DMS153 treated with DMSO at 0.1 percent for 48 hours (cell line): ENCODE results near the gene C3orf52.
A peak's percentile ranks its signal among the peaks of the same experiment; 100 is the strongest.

Experiments
- DNase-seq: peaks from one replicate; lab custom pipeline; 2025; ENCODE audit not compliant: unreplicated experiment; lab: John Stamatoyannopoulos, UW

C3orf52 gene

DNA sequence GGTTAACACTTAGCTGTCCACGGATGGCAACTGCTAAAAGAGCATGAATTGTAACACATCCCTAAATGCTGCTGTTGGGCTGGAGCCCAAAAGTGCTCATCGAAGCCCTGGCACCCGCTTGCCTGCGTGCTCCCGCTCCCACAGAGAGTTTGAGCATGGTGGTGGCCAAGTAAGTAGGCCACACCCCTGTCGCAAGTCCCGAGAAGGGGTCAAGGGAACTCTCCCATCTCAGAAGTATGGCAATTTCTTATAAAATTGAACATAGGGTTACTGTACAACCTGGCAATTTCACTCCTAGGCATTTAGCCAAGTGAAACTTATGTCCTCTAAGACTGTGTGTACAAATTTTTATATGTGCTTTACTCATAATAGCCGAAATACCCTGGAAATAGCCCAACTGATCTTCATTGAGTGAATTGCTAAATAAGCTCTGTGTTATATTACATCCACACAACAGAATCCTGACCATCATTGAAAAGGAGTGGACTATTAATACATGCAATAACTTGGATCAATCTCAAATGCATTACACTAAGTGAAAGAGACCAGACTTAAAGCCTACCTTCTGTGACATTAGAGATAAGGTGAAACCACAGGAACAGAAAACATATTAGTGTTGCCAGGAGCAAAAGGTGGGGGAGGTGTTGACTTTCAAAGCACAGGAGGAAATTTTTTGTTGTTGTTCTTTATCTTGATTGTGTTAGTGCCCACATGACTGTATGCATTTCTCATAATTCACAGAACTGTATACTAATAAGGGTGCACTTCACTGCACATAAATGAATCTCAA, 48.3 kb downstream of the C3orf52 start:
- DNase-seq = no peak

DNA sequence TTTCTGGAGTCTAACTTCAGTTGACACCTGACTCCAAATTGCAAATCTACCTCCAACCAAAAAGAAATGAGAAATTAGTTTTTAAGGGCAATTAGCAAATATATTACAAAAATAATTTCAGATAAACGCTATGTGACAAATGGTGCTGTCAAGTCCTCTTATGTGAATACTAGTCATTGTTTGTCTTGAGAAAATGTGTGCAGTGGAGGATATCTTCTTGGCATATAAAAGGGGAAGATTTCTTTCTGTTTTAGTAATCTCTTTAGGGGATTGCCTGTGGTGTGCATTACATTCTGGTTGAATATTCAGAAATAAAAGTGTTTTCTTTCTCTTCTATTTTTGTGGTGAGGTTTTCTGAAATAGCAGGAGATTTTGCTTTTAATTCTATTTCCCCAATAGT, 49.9 kb downstream of the C3orf52 start:
- DNase-seq = no peak

DNA sequence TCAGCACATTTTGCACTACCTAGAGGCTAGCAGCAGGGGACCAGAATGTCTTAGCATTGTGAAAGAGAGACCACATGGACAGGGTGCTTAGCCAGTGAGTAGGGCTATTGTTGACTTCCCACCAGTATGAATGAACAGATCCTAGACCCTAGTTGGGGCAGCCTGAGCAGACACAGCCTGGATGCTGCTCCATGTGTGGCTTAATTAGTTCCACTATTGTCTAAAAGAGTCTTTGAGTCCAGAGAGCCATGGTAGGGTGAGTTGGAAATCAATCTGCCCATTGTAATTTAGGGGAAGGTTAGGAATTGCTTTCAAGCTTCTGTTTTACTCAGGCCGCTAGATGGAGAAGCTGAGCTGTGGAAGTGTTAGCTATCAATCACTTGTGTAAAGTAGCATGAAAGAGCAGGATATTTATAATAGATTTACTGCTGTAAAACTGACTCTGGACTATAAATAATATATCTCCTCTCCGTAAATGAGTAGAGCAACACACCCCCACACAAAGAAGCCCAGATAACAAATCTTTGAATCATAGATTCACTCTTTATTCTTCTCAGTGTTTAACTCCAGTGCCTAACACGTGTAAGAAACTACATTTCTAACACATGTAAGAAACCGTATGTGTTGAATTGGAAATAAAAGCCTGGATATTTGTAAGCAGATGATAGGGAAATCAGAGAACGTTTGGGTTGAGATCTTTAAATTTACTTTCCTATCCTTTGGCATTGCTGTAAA, 50.9 kb downstream of the C3orf52 start:
- peak; percentile 63 for DNase-seq

DNA sequence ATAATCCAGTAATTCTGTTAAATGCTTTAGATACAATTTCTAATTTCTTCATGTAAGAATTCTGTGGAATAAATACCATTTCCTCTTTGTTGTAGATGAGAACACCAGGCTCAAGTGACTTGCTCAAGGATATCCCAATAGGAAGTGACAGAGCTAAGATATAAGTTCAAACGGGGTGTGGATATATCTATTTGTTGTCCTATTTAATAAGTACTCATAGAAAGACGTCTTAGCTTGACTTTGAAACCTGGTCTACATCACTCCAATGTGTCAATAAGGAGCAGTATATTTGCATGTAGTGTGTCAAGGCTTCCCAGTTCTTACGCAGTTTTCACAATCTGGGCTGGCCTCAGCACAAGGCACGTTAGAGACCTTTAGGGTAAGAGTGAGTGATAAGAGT, 51.6 kb downstream of the C3orf52 start:
- DNase-seq = no peak

DNA sequence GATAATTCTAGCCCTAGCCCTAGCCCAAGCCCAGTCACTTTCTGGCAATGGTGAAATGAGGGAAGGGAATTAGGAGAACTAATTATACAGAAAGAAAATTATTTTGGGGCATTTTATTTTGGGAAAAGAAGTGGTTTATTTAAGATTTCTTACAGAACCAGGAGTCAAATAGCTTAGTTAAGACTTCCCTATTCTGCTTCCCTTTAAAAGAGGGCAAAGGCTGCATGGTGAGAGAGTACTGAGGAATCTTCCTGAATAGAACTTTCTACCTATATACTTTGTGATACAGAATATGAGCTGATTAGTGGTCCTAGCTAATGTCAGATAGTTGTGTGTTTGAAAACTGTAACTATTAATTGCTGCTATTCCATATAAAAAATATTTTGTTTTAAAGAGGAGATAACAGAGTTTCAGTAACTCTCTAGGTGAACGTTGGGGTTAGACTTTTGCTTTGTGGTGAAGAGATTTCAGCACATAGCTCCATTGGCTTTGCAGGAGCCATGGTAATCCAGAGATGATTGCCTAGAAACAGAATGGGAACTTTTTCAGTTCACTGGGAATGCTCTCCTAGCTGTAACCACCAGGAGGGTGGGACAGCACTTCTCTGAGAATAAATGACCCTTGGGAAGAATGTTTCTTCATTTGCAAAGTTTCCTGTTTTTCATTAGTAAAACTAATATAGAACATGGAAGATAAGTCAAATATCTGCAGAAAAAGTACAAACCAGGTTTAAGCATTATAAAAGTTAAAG, 52.2 kb downstream of the C3orf52 start:
- no peak for DNase-seq

DNA sequence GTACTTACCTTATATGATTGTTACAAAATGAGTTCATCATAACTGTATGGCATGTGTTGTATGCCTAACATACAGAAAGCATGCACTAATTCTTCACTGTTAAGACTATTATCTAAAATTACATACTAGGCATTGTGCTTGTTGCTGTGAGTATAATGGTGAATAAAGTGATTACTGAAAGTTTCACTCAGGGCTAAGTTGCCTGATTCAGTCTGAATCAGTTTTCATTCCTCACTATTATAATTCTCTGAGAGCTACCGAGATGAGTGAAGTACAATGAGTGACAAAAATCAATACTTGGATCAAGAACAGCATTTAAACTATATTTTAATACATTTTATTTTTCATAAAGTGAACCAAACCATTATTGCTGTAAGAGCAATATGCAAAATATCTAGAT, 54.4 kb downstream of the C3orf52 start:
- DNase-seq = no peak

DNA sequence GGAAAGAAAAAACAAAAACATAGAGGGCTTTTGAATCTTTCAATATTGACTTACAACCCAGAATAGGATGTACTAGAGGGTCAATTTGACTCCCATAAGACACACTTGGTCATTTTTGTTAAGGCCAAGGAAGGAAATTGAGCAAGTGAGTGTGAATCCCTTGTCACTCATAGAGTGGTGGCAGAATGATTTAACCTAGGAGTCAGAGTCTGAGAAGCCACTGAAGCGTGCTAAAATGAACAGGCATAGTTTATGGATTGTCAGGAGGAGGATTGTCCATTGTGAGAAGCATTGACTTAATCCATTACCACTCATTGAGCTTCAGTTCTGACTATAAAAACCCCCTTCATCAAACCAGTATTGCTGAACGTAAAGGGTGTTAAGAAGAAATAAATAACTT, 55.1 kb downstream of the C3orf52 start:
- DNase-seq = no peak

DNA sequence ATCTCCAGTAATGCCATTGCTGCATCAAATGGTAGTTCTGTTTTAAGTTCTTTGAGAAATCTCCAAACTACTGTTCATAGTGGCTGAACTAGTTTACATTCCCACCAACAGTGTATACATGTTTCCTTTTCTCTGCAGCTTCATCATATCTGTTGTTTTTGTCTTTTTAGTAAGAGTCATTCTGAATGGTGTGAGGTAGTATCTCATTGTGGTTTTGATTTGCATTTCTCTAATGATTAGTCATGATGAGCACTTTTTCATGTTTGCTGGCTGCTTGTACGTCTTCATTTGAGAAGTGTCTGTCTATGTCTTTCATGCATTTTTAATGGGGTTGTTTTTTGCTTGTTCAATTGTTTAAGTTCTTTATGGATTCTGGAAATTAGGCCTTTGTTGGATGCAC, 57.1 kb downstream of the C3orf52 start:
- DNase-seq = no peak

DNA sequence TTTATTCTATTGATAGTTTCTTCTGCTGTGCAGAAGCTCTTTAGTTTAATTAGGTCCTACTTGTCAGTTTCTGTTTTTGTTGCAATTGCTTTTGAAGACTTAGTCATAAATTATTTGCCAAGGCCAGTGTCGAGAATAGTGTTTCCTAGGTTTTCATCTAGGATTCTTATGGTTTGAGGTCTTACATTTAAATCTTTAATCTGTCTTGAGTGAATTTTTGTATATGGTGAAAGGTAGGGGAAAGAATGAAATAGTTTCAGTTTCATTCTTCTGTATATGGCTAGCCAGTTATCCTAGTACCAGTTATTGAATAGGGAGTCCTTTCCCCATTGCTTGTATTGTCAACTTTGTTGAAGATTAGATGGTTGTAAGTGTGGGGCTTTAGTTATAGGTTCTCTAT, 57.5 kb downstream of the C3orf52 start:
- DNase-seq = no peak

DNA sequence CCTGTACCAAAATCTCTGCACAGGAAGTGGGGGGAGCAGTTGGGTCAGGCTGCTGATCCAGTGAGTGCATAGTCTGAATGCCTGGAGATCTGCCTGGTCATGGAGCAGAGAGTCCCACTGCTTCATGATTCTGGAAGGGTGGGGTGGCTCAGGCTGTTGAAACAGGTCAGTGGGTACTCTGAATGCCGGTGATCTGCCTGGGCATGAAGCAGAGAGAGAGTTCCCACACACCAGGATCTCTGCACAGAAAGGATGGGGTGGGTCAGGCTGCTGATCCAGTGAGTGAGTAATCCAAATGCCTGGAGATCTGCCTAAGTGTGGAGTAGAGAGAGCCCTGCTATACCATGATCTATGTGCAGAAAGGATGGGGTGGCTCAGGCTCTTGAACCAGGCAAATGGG, 62.9 kb downstream of the C3orf52 start:
- DNase-seq = no peak

DNA sequence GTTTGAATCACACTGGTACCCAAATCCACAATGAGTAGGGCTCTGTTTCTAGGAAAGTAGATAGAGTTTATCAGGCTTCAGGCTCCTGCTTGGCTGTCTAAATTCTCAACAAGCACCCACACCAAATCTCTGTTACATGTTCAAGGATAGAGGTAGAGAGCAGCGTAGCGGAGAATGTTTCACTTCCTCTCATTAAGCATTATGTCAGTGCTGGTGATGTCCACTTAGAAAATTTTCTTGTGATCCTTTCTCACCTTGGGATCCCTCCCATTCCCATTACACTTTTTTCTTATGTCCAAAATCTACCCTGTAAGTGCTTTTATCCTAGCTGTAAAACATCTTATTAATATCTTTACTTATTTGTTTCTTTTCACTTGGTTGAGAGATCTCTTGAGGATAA, 81.6 kb downstream of the C3orf52 start:
- no peak for DNase-seq
